IMR-90 (cell line): ENCODE data around the gene LDLRAD3. TPM values are rescaled to one million over a fixed set of nuclear protein-coding genes. Genes with fewer than 3 reads are reported as not detected.

Experiments used
- ATAC-seq: fragments of 200-7000 bp; cut with Tn5 transposase; 2 replicates; pipeline ENCODE4 v1.9.1; 2020; ENCODE audit warnings: low read depth, mild to moderate bottlenecking, moderate library complexity
- BruUV-seq: library from RNA; stranded (reverse); fragments of 400-500 nt; replicated peaks from 2 replicates; lab custom pipeline; 2021; lab: Mats Ljungman, UMichigan
- CTCF ChIA-PET: fragments of 300-600 bp; formaldehyde crosslinking; extraction: SDS; loops from one replicate; lab custom pipeline; 2021; ENCODE audit warnings: antibody characterized with exemption; lab: Yijun Ruan, JAX
- POLR2A ChIA-PET: fragments of 300-600 bp; sonication (Branson Sonifier 250); formaldehyde crosslinking; loops from one replicate; lab custom pipeline; 2022; ENCODE audit warnings: antibody characterized with exemption; ENCODE audit not compliant: unreplicated experiment; lab: Charles Lee
- DNase-seq: peaks from one replicate; pipeline ENCODE4 v3.0.0; 2013
- H2AFZ ChIP-seq: replicated peaks from 2 replicates; pipeline ENCODE3; 2013; ENCODE audit warnings: low read length, mild to moderate bottlenecking; ENCODE audit not compliant: poor library complexity
- H2AK5ac ChIP-seq: 2 replicates; pipeline ENCODE4 v1.6.1; 2013; ENCODE audit warnings: low read depth, low read length, inconsistent platforms
- H2AK9ac ChIP-seq: replicated peaks from 2 replicates; pipeline ENCODE3; 2013; ENCODE audit warnings: mild to moderate bottlenecking, low read depth, low read length, moderate library complexity; ENCODE audit not compliant: poor library complexity
- H2BK120ac ChIP-seq: 2 replicates; pipeline ENCODE4 v1.6.1; 2013; ENCODE audit warnings: low read depth, low read length, inconsistent platforms
- H2BK15ac ChIP-seq: 3 replicates; pipeline ENCODE4 v1.6.1; 2013; ENCODE audit warnings: low read depth, low read length, inconsistent platforms
- H2BK20ac ChIP-seq: 2 replicates; pipeline ENCODE4 v1.6.1; 2013; ENCODE audit warnings: low read depth, mild to moderate bottlenecking, inconsistent platforms, low read length, moderate library complexity
- H2BK5ac ChIP-seq: 2 replicates; pipeline ENCODE4 v1.6.1; 2013; ENCODE audit warnings: mild to moderate bottlenecking, low read depth, low read length, inconsistent platforms; ENCODE audit not compliant: poor library complexity, severe bottlenecking
- H3K14ac ChIP-seq: replicated peaks from 2 replicates; pipeline ENCODE4 v1.6.1; 2013; ENCODE audit warnings: low read depth, low read length, inconsistent platforms
- H3K18ac ChIP-seq: 2 replicates; pipeline ENCODE4 v1.6.1; 2013; ENCODE audit warnings: low read depth, low read length, control low read depth
- H3K23ac ChIP-seq: 2 replicates; pipeline ENCODE4 v1.6.1; 2013; ENCODE audit warnings: low read depth, low read length, inconsistent platforms
- H3K27ac ChIP-seq: 2 replicates; pipeline ENCODE4 v1.5.1; 2013; ENCODE audit warnings: mild to moderate bottlenecking, control low read depth, low read length; ENCODE audit not compliant: insufficient read depth
- H3K27me3 ChIP-seq: 2 replicates; pipeline ENCODE4 v1.6.1; 2013; ENCODE audit warnings: low read length; ENCODE audit not compliant: control insufficient read depth, insufficient read depth
- H3K36me3 ChIP-seq: 2 replicates; pipeline ENCODE4 v1.6.1; 2013; ENCODE audit warnings: low read length, mixed read lengths; ENCODE audit not compliant: control insufficient read depth, insufficient read depth
- H3K4ac ChIP-seq: 2 replicates; pipeline ENCODE4 v1.6.1; 2013; ENCODE audit warnings: low read depth, low read length, inconsistent platforms
- H3K4me1 ChIP-seq: 2 replicates; pipeline ENCODE4 v1.6.1; 2013; ENCODE audit warnings: low read length, mixed read lengths; ENCODE audit not compliant: control insufficient read depth, insufficient read depth
- H3K4me2 ChIP-seq: 2 replicates; pipeline ENCODE4 v1.6.1; 2013; ENCODE audit warnings: low read depth, mild to moderate bottlenecking, control low read depth, low read length, moderate library complexity
- H3K4me3 ChIP-seq: 2 replicates; pipeline ENCODE4 v1.5.1; 2013; ENCODE audit warnings: low read depth, mild to moderate bottlenecking, control low read depth, low read length, moderate library complexity; ENCODE audit not compliant: insufficient read depth
- H3K56ac ChIP-seq: 2 replicates; pipeline ENCODE4 v1.6.1; 2013; ENCODE audit warnings: low read length, inconsistent platforms; ENCODE audit not compliant: insufficient read depth; ENCODE audit errors: extremely low read depth
- H3K79me1 ChIP-seq, 2 experiments: 2 replicates each; pipeline ENCODE4 v1.6.1; 2013; ENCODE audit warnings: low read length in 2 of 2, inconsistent platforms in 1 of 2, low read depth in 1 of 2
- H3K9ac ChIP-seq: 2 replicates; pipeline ENCODE4 v1.6.1; 2013; ENCODE audit warnings: low read depth, low read length, control low read depth
- H3K9me1 ChIP-seq: 2 replicates; pipeline ENCODE4 v1.6.1; 2013; ENCODE audit warnings: low read length, inconsistent platforms; ENCODE audit not compliant: insufficient read depth
- H3K9me3 ChIP-seq: 2 replicates; pipeline ENCODE4 v1.6.1; 2013; ENCODE audit warnings: low read length; ENCODE audit not compliant: control insufficient read depth, insufficient read depth
- H4K20me1 ChIP-seq: 2 replicates; pipeline ENCODE4 v1.6.1; 2013; ENCODE audit warnings: low read length, inconsistent platforms; ENCODE audit not compliant: insufficient read depth
- H4K5ac ChIP-seq: 2 replicates; pipeline ENCODE4 v1.6.1; 2013; ENCODE audit warnings: mild to moderate bottlenecking, low read depth, low read length, control low read depth
- H4K8ac ChIP-seq, 2 experiments: 2 replicates each; pipeline ENCODE4 v1.6.1; 2013; ENCODE audit warnings: low read depth in 2 of 2, low read length in 2 of 2, control low read depth in 1 of 2, inconsistent platforms in 1 of 2
- H4K91ac ChIP-seq: 2 replicates; pipeline ENCODE4 v1.6.1; 2013; ENCODE audit warnings: low read depth, low read length, inconsistent platforms; ENCODE audit not compliant: insufficient read depth
- BHLHE40 ChIP-seq: fragments of 150-350 bp; IDR thresholded peaks from 2 replicates; pipeline ENCODE4 v1.6.1; 2016; ENCODE audit warnings: mild to moderate bottlenecking, low read depth, low read length
- CHD1 ChIP-seq: IDR thresholded peaks from 2 replicates; pipeline ENCODE4 v1.6.1; 2012; ENCODE audit warnings: low read depth, low read length, improper control_type of control experiment
- ELK1 ChIP-seq: fragments of 150-350 bp; IDR thresholded peaks from 2 replicates; pipeline ENCODE4 v1.6.1; 2016; ENCODE audit warnings: low read depth, mild to moderate bottlenecking, low read length, moderate library complexity, borderline replicate concordance
- FOS ChIP-seq: fragments of 150-350 bp; IDR thresholded peaks from 2 replicates; pipeline ENCODE4 v1.6.1; 2016; ENCODE audit warnings: low read depth, low read length
- MAFK ChIP-seq: IDR thresholded peaks from 2 replicates; pipeline ENCODE4 v1.6.1; 2012; ENCODE audit warnings: low read depth, low read length, improper control_type of control experiment
- MAZ ChIP-seq: IDR thresholded peaks from 2 replicates; pipeline ENCODE4 v1.6.1; 2012; ENCODE audit warnings: low read depth, mild to moderate bottlenecking, low read length, improper control_type of control experiment, moderate library complexity, borderline replicate concordance
- MXI1 ChIP-seq: IDR thresholded peaks from 2 replicates; pipeline ENCODE4 v1.6.1; 2012; ENCODE audit warnings: low read depth, mild to moderate bottlenecking, low read length, moderate library complexity, borderline replicate concordance
- NFE2L2 ChIP-seq: fragments of 150-350 bp; IDR thresholded peaks from 2 replicates; pipeline ENCODE4 v1.6.1; 2016; ENCODE audit warnings: low read depth, mild to moderate bottlenecking, low read length
- RAD21 ChIP-seq: IDR thresholded peaks from 2 replicates; pipeline ENCODE4 v1.6.1; 2012; ENCODE audit warnings: low read length, improper control_type of control experiment
- RCOR1 ChIP-seq: IDR thresholded peaks from 2 replicates; pipeline ENCODE4 v1.6.1; 2012; ENCODE audit warnings: mild to moderate bottlenecking, low read length, improper control_type of control experiment; ENCODE audit not compliant: insufficient replicate concordance
- RFX5 ChIP-seq: IDR thresholded peaks from 2 replicates; pipeline ENCODE4 v1.8.0; 2012; ENCODE audit warnings: low read depth, mild to moderate bottlenecking, low read length, moderate library complexity
- SMC3 ChIP-seq: fragments of 150-350 bp; IDR thresholded peaks from 2 replicates; pipeline ENCODE4 v1.6.1; 2016; ENCODE audit warnings: low read depth, mild to moderate bottlenecking, antibody characterized with exemption, low read length, moderate library complexity
- USF2 ChIP-seq: fragments of 150-350 bp; IDR thresholded peaks from 2 replicates; pipeline ENCODE4 v1.6.1; 2017; ENCODE audit warnings: mild to moderate bottlenecking, antibody characterized with exemption, low read length, low read depth
- WGBS, 2 experiments: methylation state at CpG; one replicate each; pipeline versions ENCODE4 v1.1.5 to v1.1.7; 2013; ENCODE audit warnings: missing lambda C conversion rate in 2 of 2; ENCODE audit not compliant: insufficient read length in 1 of 2; ENCODE audit errors: extremely low coverage in 2 of 2; 5-methylcytosine and 5-hydroxymethylcytosine counted together
- dilution Hi-C: fragments of 300-500 bp; cut with HindIII; formaldehyde crosslinking; loops from one replicate; pipeline ENCODE4 v1.14.3; 2018; ENCODE audit warnings: low sequenced_read_pairs; ENCODE audit not compliant: unreplicated experiment
- in situ Hi-C: fragments of 300-500 bp; cut with MboI; formaldehyde crosslinking; loops from 3 replicates; pipeline ENCODE4 v1.14.3; 2019; ENCODE audit warnings: low sequenced_read_pairs, inconsistent platforms, mixed read lengths
- intact Hi-C: fragments of 100-400 bp; cut with micrococcal nuclease; formaldehyde crosslinking; loops from 2 replicates; pipeline ENCODE4 v1.10.0; 2022
- polyA plus RNA-seq, 3 experiments: library from polyadenylated mRNA; depleted of rRNA; stranded (reverse); fragments of >200 nt; gene quantifications; 2 replicates each; pipeline ENCODE4 v1.2.3, GENCODE V29; 2012; ENCODE audit warnings: low replicate concordance in 1 of 3
- total RNA-seq: library from RNA; depleted of rRNA; stranded (reverse); fragments of >200 nt; gene quantifications from 2 replicates; pipeline ENCODE4 v1.2.3, GENCODE V29; 2012

LDLRAD3 gene
- total and polyA plus RNA-seq, 2 of the 4 experiments (the other 2 are of a cell fraction) = 2.7 to 6.4 TPM

- Histone ChIP-seq H4K8ac (no peak overlapping the region), H2AFZ (no peak overlapping the region), H3K4me2 (no peak overlapping the region), H3K27ac (no peak overlapping the region), H3K4me1 (peaks cover 5% of the 10 kb centered on the region), H3K56ac (no peak overlapping the region), H3K9me1 (no peaks in the 10 kb centered on the region; the same call in 1 of the 2 replicates), H2BK120ac (no peak overlapping the region), H2BK5ac (no peak overlapping the region), H3K14ac (no peak overlapping the region), H3K23ac (no peak overlapping the region), H3K9me3 (no peaks in the 10 kb centered on the region), H2AK9ac (no peak overlapping the region), H3K4me3 (no peak overlapping the region), H3K27me3 (no peaks in the 10 kb centered on the region), H3K9ac (no peak overlapping the region), H2BK15ac (no peak overlapping the region), H2BK20ac (no peak overlapping the region), H3K4ac (no peak overlapping the region), H4K20me1 (no peaks in the 10 kb centered on the region), H4K91ac (no peak overlapping the region), H3K79me1 (no peaks in the 10 kb centered on the region), H3K18ac (no peak overlapping the region), H2AK5ac (no peak overlapping the region), H3K36me3 (peaks cover 1% of the 10 kb centered on the region; the same call in 1 of the 2 replicates), H4K5ac (no peak overlapping the region)
- ATAC-seq (no peak), DNase-seq (no peak)
- TF ChIP-seq USF2 = no peak
- TF ChIP-seq BHLHE40 = no peak
- no peak for TF ChIP-seq ELK1
- no peak for TF ChIP-seq RCOR1
- no peak for TF ChIP-seq SMC3
- TF ChIP-seq RAD21 = no peak
- no peak for TF ChIP-seq NFE2L2
- TF ChIP-seq MAFK = no peak
- no peak for TF ChIP-seq CHD1
- no peak for TF ChIP-seq MAZ
- no peak for TF ChIP-seq FOS
- no peak for TF ChIP-seq RFX5
- no peak for TF ChIP-seq MXI1
- dilution Hi-C loops (no loop called here), in situ Hi-C loops (no loop called here), intact Hi-C loops (no loop called here)
- ChIA-PET POLR2A (no interaction called here), CTCF (interaction anchor here (1.4 kb wide), 1 partner anchor 33 kb away, joined by 4 read pairs; no protein-coding TSS in a partner anchor)
- BruUV-seq = no TSS peak
- no CpG with 5 or more reads among the region's 2 CpGs for WGBS, 2 experiments
These were observed 155.1 kb downstream of the LDLRAD3 start for GRCh38 chr11:36098853-36099375.
